22Rv1 (cell line): ENCODE data around the gene LATS1.

ENCODE experiments used
- H3K27ac ChIP-seq: fragments of 450-650 bp; 2 replicates; pipeline ENCODE4 v1.5.1; 2017
- CTCF ChIP-seq: fragments of 450-650 bp; IDR thresholded peaks from 2 replicates; pipeline ENCODE4 v1.5.1; 2017; ENCODE audit warnings: mild to moderate bottlenecking
- ZFX ChIP-seq: fragments of 450-650 bp; IDR thresholded peaks from 2 replicates; pipeline ENCODE4 v1.6.1; 2017; ENCODE audit warnings: antibody characterized with exemption, borderline replicate concordance

The LATS1 gene

DNA sequence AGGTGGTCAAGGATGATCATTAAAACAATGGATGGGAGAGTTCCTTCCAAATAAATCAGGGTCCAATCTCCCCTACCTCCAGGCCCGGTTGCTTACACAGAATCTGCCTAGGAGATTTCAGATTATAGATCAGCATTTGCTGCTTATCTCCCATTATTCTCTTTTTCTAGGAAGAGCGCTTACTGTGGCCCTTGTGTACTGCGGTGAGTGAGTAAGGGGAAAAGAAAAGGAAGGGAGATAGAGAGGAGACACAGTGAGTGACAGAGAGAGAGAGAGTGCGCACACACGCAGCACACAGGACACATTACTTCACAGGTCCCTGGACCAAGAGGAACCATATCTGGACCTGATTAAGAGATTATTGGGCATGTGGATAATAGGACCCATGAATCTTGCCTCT lies 6.2 kb downstream of the LATS1 start:
- H3K27ac ChIP-seq, result no peak overlapping the region
- TF ChIP-seq CTCF, result no peak
- no peak for TF ChIP-seq ZFX

DNA sequence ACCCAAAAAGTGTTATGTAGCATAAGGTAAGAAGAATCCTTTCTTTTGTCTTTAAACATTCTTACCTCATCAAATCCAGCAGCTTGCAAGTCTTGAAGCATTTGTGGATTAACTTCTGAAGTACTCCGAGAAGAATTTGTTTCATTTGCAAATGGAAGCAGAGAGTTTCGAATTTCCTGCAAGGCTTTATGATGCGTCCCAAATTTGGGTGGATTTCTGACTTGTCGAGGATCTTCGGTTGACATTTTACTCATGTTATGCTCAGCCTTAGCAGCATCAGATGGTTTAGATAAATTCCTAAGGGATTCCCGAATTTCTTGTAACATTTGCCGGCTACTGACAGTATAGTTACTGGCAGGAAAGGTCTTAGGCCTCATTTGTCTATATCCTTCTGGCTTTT lies 16.2 kb downstream of the LATS1 start:
- TF ChIP-seq CTCF (no peak), ZFX (no peak)
- H3K27ac ChIP-seq, result no peak overlapping the region

DNA sequence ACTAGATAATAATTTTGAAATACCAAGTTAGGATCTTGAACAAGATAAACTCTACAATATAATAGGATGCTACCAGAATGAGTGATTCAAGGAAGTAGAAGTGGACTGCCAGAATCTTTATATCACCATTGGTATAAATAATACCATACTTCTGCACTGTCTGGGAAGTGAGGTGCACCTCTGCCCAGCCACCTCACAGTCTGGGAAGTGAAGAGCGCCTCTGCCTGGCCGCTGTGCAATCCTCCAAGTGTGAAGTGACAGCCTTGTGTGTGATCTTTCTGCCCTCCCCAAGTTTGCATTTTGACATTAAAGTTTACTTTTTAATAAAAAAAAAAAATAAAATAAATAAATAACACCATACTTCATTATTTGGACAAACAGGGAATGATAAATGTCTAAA lies 18.8 kb downstream of the LATS1 start:
- H3K27ac ChIP-seq, result no peak overlapping the region
- no peak for TF ChIP-seq ZFX
- no peak for TF ChIP-seq CTCF

DNA sequence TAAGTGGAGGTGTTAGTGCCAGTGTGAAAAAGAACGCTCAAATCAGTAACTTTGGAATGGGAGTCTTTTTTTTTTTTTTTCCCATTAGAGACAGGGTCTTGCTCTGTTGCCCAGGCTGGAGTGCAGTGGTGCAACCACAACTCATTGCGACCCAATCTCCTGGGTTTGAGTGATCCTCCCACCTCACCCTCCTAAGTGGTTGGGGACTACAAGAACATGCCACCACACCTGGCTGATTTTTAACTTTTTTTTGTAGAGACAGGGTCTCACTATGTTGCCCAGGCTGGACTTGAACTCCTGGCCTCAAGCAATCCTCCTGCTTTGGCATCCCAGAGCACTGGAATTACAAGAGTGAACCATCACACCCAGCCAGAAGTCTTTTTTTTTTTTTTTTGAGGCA lies 19.7 kb downstream of the LATS1 start:
- TF ChIP-seq CTCF (no peak), ZFX (no peak)
- no peak overlapping the region for H3K27ac ChIP-seq

DNA sequence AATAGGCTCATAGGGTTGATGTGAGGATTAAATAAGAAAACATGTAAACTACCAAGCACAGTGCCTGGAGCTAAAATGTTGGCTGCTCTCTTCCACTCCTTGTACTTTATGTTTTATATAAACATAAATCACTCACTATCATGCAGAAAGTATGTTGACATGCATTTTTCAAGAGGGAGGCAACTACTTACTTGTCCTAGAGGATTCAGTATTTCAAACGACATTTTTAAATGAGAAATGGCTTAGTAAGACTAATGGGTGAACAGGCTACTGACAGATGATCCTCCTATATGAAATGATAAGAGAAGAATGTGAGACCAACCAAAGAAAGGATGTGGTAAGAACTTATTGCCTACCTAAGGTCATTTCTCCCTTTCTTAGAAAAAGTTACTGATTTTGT lies 21.0 kb downstream of the LATS1 start:
- no peak overlapping the region for H3K27ac ChIP-seq
- TF ChIP-seq CTCF (no peak), ZFX (no peak)

DNA sequence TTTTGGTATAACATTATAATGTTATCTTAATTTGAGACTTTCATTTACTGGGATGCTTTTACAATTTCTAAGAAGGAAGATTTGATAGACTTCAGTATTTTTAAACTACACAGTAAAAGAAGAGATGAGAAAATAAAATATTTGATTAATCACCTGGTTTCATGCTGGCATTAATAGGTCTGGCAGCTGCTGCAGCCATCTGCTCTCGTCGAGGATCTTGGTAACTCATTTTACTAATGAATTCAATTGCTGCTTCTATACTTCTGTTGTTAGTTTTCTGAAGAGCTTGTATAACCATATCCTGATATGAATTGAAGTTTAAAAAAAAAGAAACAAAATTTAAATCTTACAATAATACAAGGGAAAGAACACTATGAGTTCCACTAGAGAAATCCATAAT lies 23.0 kb downstream of the LATS1 start:
- H3K27ac ChIP-seq, result no peak overlapping the region
- TF ChIP-seq CTCF (no peak), ZFX (no peak)

DNA sequence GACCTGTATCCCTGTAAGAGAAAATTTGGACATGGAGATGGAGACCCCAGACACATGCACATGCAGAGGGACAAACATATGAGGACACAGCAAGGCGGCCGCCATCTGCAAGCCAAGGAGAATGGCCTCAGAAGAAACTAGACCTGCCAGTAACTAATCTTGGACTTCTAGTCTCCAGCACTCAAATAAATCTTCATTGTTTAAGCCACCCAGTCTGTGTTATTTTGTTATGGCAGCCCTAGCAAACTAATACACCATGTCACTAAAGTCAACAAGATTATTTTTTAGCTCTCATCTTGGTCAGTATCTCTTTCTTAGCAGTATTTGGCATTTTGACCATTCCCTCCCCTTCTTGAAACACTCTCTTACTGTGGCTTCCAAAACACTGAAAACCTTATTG lies 26.7 kb downstream of the LATS1 start:
- TF ChIP-seq ZFX (no peak), CTCF (no peak)
- H3K27ac ChIP-seq, result no peak overlapping the region
